Stimulated activated naive CD4-positive, alpha-beta T cell treated with Interleukin-2 at 50 U/mL for 16 hours (primary cell): Measurements from ENCODE around the gene LMAN1.

Source experiments
- DNase-seq: peaks from one replicate; lab custom pipeline; 2025; lab: John Stamatoyannopoulos, UW

LMAN1 gene

GRCh38 chr18:59358712-59359575 is at the start of gene LMAN1:
LMAN1 (minus strand) TSS chr18:59359265; CDS start chr18:59359244, 21 bp downstream.
- peak; percentile 92 for DNase-seq

- DNase-seq = peak; percentile 54
Measured at GRCh38 chr18:59402432-59403090, 43.5 kb upstream of the LMAN1 start.

- no peak for DNase-seq
Measured at GRCh38 chr18:59400407-59400806, 41.3 kb upstream of the LMAN1 start.

- no peak for DNase-seq
Measured at GRCh38 chr18:59395226-59396175, 36.4 kb upstream of the LMAN1 start.

GRCh38 chr18:59393381-59393780 is 34.3 kb upstream of the LMAN1 start:
- no peak for DNase-seq

- DNase-seq = no peak
Measured at GRCh38 chr18:59388817-59389216, 29.8 kb upstream of the LMAN1 start.

GRCh38 chr18:59387687-59388565 is 28.9 kb upstream of the LMAN1 start:
- DNase-seq = no peak

GRCh38 chr18:59386909-59387686 is 28.0 kb upstream of the LMAN1 start:
- no peak for DNase-seq

GRCh38 chr18:59385191-59385590 is 26.1 kb upstream of the LMAN1 start:
- DNase-seq = no peak

- no peak for DNase-seq
Measured at GRCh38 chr18:59383851-59384250, 24.8 kb upstream of the LMAN1 start.

GRCh38 chr18:59382383-59382782 is 23.3 kb upstream of the LMAN1 start:
- no peak for DNase-seq

- DNase-seq = no peak
Measured at GRCh38 chr18:59381949-59382348, 22.9 kb upstream of the LMAN1 start.

GRCh38 chr18:59380706-59381105 is 21.6 kb upstream of the LMAN1 start:
- no peak for DNase-seq

- DNase-seq = no peak
Measured at GRCh38 chr18:59379772-59380522, 20.9 kb upstream of the LMAN1 start.

- no peak for DNase-seq
Measured at GRCh38 chr18:59377613-59378337, 18.7 kb upstream of the LMAN1 start.

- DNase-seq = no peak
Measured at GRCh38 chr18:59376351-59376935, 17.4 kb upstream of the LMAN1 start.

GRCh38 chr18:59374128-59374527 is 15.1 kb upstream of the LMAN1 start:
- no peak for DNase-seq

- DNase-seq = no peak
Measured at GRCh38 chr18:59372975-59373374, 13.9 kb upstream of the LMAN1 start.

GRCh38 chr18:59360381-59360780 is 1.3 kb upstream of the LMAN1 start:
- DNase-seq = no peak
